GM21529 (cell line): ENCODE results near the gene ANOS1.

Source experiments
- ATAC-seq: cut with Tn5 transposase; IDR thresholded peaks from one replicate; pipeline ENCODE4 v1.9.1; 2021; ENCODE audit not compliant: unreplicated experiment

Gene ANOS1

DNA sequence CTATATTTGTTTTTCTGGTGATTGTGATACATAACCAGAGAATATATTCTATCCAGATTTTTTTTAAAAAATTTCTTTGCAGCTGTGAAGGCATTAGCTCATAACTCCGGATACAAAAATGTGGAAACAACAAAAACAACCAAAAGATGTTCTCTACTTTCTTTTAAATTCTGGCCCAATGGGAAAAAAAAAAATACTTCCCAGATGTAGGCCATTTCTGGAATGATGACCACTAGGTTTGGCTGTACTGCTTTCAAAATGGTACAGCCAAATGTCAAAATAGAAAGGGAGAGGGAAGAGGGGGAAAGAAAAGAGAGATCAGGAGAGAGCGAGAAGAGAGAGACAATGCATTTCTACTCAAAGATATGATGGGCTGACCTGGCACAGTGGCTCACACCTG lies 14.6 kb downstream of the ANOS1 start:
- no peak for ATAC-seq

DNA sequence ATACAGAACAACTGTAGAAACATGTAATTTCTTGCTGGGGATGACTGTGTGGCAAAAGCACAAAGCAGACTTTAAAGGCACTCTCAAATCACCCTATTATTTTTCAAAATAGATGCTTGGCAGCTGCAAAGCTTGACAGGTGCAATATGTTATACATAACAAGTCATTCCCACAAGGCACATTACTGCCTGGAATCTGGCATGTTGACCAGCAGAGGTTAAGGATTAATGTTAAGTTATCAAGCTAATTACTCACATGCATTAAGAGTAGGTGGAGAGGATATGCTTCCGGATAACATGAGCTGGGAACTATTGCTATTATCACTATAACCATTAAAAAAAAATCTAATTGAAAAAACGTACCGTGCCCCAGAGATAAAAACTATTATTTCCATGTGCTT lies 17.8 kb downstream of the ANOS1 start:
- ATAC-seq = no peak

DNA sequence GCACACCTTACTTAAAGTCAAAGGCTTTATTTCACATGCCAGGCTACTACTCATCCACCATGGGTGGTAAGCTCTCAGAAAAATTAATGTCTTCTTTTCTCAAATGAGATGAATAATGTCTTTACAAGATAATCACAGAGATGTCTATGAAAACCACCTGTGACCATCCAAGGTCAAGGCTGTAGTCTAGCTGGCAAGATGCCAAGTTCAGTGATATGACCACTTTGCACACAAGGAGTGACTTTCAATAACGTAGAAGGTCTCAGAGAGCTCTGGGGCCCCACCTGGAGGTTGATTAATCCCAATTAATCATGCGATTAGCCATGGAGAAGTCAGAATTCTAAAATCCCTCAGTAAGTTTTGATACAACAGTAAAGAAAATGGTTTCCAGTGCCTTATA lies 20.5 kb downstream of the ANOS1 start:
- no peak for ATAC-seq

DNA sequence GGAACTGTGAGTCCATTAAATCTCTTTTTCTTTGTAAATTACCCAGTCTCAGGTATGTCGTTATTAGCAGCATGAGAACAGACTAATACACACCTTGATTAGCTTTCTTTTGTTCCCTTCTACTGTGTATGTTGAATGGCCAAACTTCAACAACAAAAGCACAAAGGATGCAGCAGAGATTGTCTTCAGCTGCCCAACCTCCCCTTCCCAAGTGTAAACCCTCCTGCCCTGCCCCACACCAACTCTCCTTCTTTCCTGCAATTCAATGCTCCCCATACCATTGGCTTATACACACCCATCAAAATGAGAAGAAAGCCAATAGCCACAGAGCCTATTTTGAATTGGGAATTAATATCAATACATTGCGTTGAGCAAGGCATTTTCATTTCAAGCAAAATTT lies 27.8 kb downstream of the ANOS1 start:
- ATAC-seq = no peak

DNA sequence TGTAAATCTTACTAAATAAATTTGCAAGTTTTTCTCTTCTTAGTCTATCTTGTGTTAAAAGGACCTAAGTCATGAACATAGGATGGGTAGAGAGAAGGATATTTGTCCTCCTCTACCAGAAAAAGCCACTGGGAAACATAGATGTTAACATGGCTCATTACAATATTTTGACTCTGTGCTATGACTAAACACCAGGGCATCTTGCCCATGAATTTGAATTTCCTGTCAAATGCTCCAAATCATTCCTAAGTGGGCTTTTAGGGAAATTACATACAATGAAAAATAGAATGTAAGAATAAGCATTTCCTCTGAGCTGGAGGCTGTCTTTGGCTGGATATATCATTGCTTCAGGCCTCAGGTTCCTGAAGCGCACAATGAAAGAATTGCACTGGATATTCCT lies 39.1 kb downstream of the ANOS1 start:
- no peak for ATAC-seq

DNA sequence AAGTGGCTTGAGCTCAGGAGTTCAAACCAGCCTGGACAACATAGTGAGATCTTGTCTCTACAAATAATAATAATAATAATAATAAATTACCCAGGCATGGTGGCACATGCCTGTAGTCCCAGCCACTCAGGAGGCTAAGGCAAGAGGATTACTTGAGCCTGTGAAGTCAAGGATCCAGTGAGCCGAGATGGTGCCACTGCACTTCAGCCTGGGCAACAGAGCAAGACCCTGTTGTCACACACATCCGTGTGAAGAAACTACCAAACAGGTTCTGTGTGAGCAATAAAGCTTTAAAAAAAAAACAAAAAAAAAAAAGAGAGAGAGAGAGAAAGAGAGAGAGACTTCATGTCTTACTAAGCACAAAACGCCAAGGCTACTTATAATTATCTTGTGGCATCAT lies 42.5 kb downstream of the ANOS1 start:
- no peak for ATAC-seq

DNA sequence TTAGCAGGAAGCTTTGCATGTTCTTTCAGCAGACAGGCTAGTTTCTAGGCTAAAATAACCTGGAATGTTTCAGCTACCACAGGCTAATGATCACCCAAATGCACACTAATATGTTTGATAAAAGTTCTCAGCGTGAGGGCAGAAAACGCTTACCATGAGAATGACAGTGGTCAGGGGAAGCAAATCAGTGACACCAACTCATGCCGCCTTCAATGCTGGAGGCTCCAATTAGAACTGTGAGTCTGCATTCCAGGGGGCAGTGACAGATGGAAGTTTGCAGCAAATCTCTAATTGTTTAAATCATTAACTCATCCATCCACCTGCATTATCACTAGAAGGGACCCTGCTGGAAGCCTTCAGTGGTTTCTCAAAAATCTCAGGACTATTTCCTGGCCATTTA lies 43.2 kb downstream of the ANOS1 start:
- ATAC-seq = no peak

DNA sequence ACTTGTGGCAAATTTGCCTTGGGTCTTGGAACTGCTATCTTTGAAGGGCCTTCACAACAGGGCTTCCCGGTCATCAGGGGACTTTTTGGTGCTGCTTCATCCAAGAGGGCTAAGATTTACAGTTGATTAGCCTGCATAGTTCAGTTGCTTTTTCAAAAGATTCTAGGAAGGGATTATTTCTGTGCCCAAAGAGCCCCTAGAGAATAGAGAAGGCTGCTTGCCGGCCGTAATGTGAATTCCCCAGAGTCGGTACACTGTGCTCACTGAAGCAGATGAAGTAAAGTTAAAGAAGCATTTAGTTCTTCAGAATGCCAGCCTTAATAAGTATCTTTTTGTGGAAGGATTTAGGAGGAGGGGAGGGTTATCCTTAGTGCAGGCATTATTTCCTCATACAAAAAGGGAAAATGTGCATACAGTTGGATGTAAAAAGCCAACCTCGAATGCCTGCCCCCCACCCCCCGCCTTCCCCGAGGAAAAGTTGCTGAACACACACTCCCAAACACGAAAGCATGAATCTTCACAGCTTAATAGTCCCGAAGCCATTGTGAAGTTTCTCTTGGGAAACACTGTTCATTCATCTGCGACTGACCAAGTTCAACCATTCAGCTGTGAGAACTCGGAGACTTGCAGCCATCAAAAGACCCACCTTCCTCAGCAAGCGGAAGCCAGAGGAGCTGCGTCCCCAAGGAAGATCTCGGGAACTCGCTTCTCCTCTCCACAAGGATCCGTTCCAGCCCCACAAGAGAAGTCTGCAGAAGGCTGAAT lies 47.6 kb downstream of the ANOS1 start:
- no peak for ATAC-seq

DNA sequence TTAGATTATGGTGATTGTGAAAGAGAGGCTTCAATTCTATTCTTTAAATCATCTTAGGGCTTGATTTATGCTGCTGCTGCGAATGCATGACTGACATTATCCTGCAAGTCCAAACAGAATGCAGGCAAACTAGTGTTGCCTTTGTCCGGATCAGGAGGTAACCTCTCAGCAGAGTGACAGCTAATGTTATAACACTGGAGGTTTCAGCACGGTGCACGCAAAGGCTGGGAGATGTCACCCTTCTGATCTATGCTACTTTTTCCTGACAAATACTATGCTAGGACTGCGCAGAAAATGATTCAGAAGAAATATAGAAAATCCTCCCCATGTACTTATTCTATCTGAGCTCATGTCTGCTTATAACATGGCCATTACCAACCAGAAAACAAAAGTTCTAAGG lies 48.2 kb downstream of the ANOS1 start:
- no peak for ATAC-seq

DNA sequence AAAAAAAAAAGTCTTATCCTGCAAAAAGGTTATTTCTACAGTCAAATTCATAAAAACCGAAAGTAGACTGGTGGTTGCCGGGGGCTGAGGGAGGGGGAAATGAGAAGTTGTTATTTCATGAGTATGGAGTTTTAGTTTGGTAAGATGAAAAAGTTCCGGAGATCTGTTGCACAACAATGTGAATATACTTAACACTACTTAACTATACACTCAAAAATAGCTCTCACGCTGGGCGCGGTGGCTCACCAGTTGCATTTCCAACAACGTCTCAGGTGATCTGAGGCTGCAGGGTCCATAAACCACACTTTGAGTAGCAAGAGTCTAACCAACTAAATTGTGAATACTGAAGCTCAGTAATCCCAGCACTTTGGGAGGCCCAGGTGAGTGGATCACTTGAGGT lies 52.4 kb downstream of the ANOS1 start:
- ATAC-seq = no peak

DNA sequence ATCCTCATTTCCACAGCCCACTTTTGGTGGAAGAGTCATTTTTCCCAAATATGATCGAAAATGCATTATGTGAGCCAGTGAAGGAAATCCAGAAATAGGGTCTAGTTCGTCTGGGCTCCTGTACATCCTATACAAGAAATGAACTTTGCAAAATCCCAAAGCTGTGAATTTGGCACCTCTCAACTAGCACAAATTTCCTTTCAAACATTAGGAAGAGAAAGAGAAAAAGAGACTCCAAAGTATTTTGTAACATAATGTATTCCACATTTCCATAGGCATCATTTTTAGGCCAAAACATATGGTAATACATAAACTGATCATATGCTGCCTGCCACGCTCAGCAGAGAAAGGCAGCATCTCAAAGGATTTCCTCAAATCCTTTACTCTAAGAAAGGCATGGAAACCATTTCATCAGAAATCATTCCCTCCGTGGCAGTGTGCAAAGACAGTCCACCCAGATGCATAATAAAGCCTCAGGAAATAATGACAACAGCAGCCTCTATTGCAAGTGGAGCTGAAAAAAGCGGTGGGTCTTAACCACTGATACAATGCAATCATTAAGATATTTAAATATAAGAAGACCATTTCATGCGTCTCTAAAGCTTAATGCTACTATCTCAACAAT lies 56.8 kb downstream of the ANOS1 start:
- ATAC-seq = no peak

DNA sequence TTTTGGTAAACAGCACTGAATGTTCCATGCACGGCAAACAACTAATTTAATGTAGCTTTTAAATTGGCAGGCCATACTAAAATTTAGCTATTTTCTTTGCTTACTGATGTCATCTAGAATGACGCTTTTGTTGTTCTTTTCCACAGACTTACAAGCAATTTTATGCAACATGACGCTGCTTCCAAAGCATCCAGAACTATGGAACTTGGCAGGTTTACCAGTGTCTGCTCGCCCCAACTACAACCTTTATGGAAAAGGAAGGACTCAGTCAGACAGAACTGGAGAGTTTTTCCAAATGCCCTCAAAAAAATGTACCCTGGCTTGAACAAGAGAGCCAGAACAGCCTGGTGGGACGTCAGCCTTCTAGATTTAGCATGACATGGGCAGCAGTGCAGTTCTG lies 58.7 kb downstream of the ANOS1 start:
- no peak for ATAC-seq

DNA sequence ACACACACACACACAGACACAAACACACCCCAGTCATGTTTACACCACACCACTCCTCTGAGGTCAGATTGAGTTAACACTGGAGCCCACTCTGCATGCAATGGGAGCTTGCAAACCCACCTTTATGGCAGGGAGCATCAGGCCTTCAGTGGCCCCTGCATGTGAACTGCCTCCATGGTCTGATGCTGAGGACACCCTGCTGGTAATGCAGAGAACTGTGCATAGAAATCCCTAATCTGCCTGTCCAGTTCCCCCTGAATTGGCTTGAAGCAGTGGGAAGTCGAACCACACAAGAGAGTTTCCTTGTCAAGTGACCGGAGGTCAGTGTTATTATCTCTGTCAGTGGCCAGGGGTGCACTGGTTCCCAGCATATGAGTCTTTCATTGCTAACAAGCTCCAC lies 59.8 kb downstream of the ANOS1 start:
- no peak for ATAC-seq

DNA sequence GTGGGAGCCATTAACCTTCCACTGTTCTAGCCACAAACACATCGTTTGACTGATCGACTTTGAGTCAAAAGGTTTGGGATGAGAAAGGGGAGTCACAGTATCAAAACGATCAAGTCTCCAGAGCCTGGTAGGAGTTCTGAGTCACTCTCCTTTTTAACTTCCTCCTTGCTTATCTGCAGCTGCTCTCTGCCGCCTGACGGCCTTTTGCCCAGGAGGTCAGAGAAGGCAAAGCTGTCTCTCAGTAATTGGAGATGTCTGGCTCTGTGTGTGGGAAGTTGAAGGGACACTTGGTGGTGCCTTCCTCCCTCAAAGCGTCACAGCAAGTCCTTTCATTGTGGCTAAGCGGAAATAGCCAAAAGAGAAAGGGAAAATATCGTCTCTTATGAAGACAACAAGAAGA lies 63.1 kb downstream of the ANOS1 start:
- ATAC-seq = no peak

DNA sequence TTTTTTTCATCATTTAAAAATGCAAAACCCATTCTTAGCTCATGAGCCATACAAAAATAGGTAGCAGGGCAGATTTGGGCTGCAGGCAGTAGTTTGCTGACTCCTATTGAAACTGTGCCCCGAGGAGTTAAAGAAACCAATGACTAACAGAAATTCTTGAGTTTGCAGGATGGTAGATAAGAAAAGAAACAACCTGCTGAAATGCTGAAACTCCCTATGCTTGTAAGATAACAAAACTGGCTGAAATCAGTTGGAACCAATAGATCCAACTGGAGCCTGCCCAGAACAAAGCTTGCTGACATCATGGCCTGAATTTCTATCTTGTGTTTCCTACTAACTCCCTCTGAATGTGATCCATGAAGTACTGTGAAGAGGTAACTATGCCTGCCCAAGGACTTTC lies 68.6 kb downstream of the ANOS1 start:
- ATAC-seq = no peak

DNA sequence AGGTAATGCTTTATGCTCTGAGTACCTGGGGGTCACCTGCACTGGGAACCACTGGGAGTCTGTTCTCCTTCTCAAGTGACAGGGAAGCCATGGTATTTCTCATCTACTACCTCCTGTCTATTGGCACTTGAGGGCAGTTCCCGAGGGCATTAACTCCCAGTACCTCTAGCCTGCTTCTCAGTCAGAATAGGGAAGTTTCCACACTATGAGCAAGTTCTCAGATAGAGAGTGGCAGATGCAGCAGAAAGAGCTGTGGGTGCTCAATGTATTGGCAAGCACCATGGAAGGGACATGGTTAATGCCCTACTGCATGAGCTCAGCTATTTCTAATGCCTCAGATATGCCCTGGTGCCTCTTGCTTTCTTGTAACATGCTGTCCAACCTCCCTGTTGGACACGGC lies 74.1 kb downstream of the ANOS1 start:
- ATAC-seq = no peak

DNA sequence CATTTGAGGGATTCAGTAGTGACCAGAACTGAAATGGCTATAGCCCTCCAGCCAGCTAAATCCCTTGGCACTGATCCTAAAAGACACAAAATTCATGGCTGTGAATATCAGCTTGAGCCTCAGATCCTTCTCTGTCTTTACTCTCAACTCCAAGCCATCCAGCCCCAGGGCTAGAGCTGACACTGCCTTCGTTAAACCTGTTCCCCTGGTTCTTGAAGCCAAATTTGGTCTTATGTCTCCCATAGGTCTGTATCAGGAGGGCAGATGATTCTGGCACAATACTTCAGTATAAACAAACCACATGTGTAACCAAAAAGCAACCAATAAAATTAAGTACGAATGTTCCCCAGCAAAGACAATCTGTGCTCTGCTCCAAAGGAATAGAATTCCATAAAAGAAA lies 78.0 kb downstream of the ANOS1 start:
- ATAC-seq = no peak

DNA sequence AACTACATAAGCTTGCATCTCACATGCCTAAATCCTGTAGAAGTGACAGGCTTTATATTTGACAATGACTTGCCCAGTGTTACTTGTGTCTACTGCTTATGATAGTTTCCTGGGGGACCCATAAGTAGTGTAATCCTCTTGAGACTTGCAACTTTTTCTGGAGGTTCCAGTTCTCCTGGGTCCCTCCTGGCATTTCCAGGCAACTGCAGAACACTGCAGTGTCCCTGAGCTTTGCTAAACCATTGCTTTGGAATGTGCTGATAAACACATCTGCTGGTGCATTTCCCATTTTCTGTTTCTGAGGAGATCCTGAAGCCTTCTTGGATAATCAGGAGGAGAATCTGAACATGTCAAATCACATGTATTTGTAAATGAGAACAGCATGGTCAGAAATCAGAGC lies 82.0 kb downstream of the ANOS1 start:
- ATAC-seq = no peak

DNA sequence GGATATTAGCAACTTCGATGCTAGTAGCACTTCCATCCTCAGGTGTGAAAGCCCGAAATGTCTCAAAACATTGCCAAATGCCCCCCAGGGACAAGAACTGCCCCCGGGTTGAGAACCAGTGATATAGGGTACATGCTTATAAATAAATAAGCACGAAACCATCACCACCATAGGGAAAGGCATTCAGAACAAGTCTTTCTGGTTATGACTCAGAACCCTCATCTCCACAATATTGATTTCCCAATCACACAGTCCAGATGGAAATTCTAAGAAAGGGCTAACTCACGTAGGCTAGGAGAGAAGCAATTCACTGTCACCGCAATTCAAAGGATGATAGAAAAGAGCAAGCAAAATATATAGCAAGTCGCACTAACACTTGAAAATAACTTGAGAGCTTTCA lies 84.8 kb downstream of the ANOS1 start:
- ATAC-seq = no peak

DNA sequence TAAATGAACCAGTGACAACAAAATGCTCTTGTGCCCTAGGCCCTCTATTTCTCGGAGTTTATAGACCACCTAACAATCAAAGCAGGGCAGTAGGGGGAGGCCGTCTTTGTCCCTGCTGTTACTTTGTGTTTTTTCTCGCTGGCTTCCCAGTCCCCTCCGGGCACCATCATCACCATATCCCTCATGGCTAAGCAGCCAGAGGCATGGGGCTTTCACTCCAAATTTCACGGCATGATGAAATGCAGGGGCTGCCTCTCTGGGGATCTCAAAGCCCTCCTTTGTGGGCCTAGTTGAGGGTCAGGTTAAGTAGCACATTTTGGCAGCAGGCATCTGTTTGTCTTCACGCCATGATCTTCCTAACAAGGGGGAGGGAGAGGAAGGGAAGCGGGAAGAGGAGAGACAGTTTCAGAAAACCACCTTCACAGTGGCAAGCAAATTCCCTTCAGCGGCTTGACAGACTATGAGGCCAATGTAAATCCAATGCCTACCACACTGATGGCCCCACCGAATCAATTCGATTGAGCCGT lies 91.9 kb downstream of the ANOS1 start:
- ATAC-seq = no peak

DNA sequence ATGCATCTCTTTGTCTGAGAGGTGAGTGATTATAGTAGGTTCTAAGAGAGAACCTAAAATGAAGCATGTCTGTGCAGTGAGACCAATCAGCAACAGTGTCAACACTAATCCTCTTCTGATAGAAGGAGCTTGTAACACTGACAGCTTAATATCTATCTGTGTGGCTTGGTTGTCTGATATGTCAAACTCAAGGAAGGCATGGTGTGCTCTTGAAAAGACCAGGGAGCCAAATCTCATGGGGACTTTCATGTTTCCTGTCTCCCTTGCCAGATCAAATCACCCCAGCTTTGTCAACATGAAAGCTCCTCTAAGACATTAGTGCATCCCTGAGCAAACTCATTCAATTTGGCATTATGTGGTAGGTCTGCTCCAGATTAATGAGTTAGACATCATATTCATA lies 95.4 kb downstream of the ANOS1 start:
- no peak for ATAC-seq

DNA sequence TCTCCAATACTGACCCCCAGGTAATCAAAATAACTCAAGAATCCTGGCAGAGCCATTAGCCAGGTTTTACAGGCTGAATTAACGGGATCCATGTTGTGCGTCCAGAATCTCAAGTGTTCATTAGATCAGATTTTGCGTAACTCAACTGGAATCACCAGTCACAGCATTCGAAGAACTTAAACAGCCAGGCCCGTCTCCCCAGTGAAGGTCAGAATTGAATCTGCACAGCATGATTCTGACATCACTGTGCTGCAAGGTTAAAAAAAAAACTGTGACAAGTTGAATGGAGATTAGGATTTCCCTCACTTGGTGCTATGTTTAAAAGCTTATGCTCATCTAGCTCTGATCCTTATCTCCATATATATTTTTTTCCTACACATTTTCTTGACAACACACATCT lies 96.1 kb downstream of the ANOS1 start:
- ATAC-seq = no peak

DNA sequence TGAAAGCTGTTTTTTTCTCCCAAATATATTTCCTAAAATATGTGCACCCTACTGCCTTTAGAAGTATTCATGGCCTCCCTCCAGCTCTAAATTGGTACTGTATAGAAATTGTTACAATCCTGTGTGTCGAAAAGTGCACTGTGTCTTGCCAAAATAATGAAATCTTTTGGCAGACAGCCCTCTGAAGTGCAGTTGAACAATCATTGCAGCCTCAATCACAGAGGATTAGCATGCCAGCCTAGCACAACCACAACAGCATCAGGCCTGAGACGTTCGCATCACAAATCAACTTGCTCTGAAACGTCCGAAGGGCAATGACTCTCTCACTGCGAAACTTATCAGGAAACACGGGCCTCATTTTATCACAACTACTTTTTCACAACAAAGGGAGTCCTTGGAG lies 99.0 kb downstream of the ANOS1 start:
- ATAC-seq = no peak
